Measurements from ENCODE around the gene KRTAP5-4. TPM values are rescaled to one million over a fixed set of nuclear protein-coding genes. Genes with fewer than 3 reads are reported as not detected.

Gene KRTAP5-4
- total and polyA plus RNA-seq, 2 donors (not counting 3 experiments of a cell fraction or from before 2014, with no cell fraction given), result not detected

DNA sequence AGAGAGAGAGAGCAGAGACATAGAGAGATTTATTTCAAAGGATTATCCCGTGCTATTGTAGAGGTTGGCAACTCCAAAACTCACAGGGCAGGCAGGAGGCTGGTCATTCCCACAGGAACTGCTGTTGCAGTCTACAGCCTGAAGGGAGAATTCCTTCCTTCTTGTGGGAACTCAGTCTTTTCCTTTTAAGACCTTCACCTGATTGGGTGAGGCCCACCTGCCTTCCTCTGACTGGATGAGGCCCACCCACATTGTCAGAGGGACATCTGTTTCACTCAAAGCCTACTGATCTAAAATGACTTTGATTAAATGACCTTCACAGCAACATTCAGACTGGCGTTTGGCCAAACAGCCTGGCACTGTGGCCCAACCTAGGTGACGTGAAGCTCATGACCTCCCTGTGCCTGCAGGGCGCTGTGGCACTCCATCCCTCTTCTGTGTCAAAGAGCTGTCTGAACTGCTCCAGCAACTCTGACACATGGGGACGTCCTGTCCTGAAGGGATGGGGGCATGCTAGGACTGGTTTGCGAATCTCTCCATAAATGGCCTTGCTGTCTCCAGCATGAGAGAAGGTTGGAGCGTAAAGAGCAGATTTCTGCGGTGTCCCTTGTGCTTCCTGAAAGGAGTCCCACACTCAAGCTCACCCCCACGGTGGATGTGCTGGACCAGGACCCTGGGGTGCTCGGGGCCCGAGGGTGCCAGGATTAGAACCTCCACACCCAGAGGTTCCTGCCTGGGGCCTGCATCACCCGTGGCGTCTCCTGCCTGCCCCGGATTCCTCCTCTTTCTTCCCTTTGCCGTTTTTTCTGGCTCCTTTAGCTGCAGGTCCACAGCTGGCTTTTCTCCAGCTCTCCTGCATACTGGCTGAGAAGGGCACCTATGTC lies 28.3 kb upstream of the KRTAP5-4 start:
- Histone ChIP-seq H3K9me1 (replicated peaks; ENCODE audit: control insufficient read depth, extremely low read depth, insufficient read depth, low read length) (no peaks in the 10 kb centered on the region), H3K4me3 (replicated peaks in 1 of 3; ENCODE audit: insufficient read depth in 1 of 3, low read depth in 1 of 3, low read length in 3 of 3) (no peak overlapping the region), H3K4me1 (ENCODE audit: control insufficient read depth, extremely low read depth, insufficient read depth, low read length) (peaks cover 2% of the 10 kb centered on the region), H4K20me1 (replicated peaks; ENCODE audit: control insufficient read depth, extremely low read depth, insufficient read depth, low read length) (no peaks in the 10 kb centered on the region), H3K27me3 (ENCODE audit: control insufficient read depth in 2 of 2, insufficient read depth in 2 of 2, low read length in 2 of 2) (peaks cover 0 to 4% of the 10 kb centered on the region in 2 experiments), H3K27ac (ENCODE audit: insufficient read depth, low read depth, low read length) (no peak overlapping the region), H3K9me3 (replicated peaks; ENCODE audit: control insufficient read depth, insufficient read depth, low read length) (no peaks in the 10 kb centered on the region), H3K36me3 (ENCODE audit: control insufficient read depth in 2 of 2, extremely low read depth in 1 of 2, insufficient read depth in 2 of 2, low read length in 2 of 2) (no peaks in the 10 kb centered on the region), H3K4me2 (ENCODE audit: insufficient read depth, low read length) (no peak overlapping the region), H3K79me2 (ENCODE audit: control insufficient read depth, insufficient read depth, low read length) (no peaks in the 10 kb centered on the region), H3K9ac (replicated peaks; ENCODE audit: extremely low read depth, insufficient read depth, low read length) (no peak overlapping the region), H2AFZ (ENCODE audit: low read depth, low read length) (no peak overlapping the region)
- TF ChIP-seq GATA2 (IDR thresholded peaks at IDR 0.05; ENCODE audit: insufficient read depth, insufficient read length, low read depth, low read length), result no peak
- no peak for TF ChIP-seq EZH2 (IDR thresholded peaks at IDR 0.05; ENCODE audit: borderline replicate concordance, low read depth, low read length, severe bottlenecking)
- no peak for TF ChIP-seq MYC (IDR thresholded peaks at IDR 0.05; ENCODE audit: low read depth, low read length)
- TF ChIP-seq JUN (IDR thresholded peaks at IDR 0.05; ENCODE audit: borderline replicate concordance, insufficient read depth, insufficient read length, low read depth), result no peak
- TF ChIP-seq, protein P1, sequence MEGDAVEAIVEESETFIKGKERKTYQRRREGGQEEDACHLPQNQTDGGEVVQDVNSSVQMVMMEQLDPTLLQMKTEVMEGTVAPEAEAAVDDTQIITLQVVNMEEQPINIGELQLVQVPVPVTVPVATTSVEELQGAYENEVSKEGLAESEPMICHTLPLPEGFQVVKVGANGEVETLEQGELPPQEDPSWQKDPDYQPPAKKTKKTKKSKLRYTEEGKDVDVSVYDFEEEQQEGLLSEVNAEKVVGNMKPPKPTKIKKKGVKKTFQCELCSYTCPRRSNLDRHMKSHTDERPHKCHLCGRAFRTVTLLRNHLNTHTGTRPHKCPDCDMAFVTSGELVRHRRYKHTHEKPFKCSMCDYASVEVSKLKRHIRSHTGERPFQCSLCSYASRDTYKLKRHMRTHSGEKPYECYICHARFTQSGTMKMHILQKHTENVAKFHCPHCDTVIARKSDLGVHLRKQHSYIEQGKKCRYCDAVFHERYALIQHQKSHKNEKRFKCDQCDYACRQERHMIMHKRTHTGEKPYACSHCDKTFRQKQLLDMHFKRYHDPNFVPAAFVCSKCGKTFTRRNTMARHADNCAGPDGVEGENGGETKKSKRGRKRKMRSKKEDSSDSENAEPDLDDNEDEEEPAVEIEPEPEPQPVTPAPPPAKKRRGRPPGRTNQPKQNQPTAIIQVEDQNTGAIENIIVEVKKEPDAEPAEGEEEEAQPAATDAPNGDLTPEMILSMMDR (IDR thresholded peaks at IDR 0.05; ENCODE audit: extremely low read depth in 1 of 2, insufficient read depth in 1 of 2, low read depth in 1 of 2, low read length in 2 of 2), result no peak
- TF ChIP-seq POLR2A (IDR thresholded peaks at IDR 0.05; ENCODE audit: low read depth, low read length), result no peak
- no peak for TF ChIP-seq FOS (IDR thresholded peaks at IDR 0.05; ENCODE audit: borderline replicate concordance, insufficient read depth, low read length)
- TF ChIP-seq POLR2AphosphoS5 (IDR thresholded peaks at IDR 0.05; ENCODE audit: insufficient read depth, low read depth, low read length), result no peak
- TF ChIP-seq, protein P2, sequence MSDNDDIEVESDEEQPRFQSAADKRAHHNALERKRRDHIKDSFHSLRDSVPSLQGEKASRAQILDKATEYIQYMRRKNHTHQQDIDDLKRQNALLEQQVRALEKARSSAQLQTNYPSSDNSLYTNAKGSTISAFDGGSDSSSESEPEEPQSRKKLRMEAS (IDR thresholded peaks at IDR 0.05; ENCODE audit: insufficient read depth, insufficient read length), result no peak
- BruUV-seq (replicated peaks), result no TSS peak
- ChIA-PET CTCF (interaction anchor here (1.0 to 6.0 kb wide), 6 partner anchors 13 to 508 kb away, joined by 3 to 337 read pairs (median 39); partner anchors contain the start of gene SYT8), POLR2A (no interaction called here)
- dilution Hi-C loops (cut with MboI; ENCODE audit: extremely low pct_ligation_motif_present, low sequenced_read_pairs) (no loop called here), intact Hi-C loops (cut with micrococcal nuclease) (no loop called here)
- DNase-seq (ENCODE audit: low read depth, low spot score) (no peak), FAIRE-seq (no peak)

All from endothelial cell of umbilical vein (primary cell).